GM18499 (cell line): ENCODE data around the gene TMEM238.
"Not testable (repeated sequence)": the region's sequence is repeated elsewhere in the genome, so short reads cannot be mapped to it uniquely, and the experiment has no call there.

Experiments used
- ATAC-seq: cut with Tn5 transposase; IDR thresholded peaks from one replicate; pipeline ENCODE4 v1.9.1; 2021; ENCODE audit warnings: moderate number of reproducible peaks; ENCODE audit not compliant: insufficient read depth, unreplicated experiment

The TMEM238 gene

DNA sequence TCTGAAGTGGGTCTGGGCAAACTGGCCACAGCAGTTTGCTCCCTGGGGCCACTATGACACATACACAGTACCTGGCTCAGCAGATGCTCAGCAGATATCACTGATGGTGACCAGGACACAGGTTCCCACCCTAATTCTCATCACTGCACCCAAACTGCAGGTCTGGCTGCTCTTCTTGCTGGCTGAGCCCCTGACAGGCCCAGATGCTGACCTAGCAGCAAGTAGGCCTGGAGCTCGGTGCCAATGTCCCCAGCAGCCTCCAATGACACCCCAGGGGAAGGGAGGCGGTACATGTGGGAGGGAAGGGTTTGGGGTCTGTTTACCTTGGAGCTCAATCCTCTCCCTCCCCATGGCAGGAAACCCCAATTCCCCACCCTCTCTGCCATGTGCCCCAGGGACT, 18.4 kb upstream of the TMEM238 start:
- no peak for ATAC-seq

DNA sequence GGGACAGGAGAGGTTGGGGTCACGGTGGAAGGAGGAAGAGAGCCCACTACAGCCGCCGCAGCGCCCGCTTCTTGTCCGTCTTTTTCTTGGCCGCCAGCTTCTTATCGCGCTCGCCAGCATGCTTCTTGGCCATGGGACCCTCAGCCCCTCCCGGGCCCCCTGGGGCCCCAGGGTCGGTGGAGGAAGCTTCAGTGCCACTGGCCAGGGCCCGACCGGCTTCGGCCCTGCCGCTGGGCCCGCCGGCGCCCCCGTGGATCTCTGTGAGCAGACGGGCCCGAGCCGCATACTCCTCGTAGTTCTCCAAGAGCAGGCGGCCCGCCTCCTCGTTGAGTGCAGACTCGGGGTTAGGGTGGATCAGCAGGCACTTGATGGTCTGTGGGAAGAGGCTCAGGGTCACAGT, 17.3 kb upstream of the TMEM238 start:
- not testable (repeated sequence) for ATAC-seq

DNA sequence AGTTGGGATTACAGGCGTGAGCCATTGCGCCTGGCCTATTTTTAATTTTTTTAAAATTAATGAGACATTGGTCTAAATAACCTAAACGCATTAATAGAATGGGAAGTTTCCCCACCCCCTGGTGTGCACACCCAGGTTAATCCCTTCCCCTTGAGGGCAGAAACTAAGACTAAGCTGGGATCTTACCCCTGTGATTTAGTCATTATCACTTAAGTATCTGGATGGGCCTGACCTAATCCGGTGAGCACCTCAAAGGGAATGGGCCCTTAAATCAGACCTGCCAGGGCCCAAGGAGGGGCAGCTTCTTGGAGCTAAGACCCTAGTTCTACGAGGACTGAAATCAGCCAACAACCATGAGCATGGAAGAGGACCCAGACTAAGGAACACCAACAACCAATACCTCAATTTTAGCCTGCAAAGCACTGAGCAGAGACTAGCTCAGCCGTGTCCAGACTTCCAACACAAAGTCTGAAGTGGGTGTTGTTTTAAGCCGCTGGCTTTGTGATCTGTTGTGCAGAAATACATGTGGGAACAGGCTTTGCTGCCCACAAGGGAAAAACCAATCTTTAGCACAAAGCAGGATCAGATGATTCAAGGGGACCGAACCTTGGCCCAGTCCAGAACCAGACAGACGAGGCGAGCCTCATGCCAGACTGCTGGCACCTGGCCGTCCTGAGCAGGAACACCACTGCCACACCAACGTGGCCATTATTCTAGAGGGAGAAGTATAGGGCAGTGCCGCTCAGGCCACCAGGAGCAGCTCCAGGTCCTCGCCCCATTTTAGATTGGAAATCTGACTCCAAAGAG, 16.4 kb upstream of the TMEM238 start:
- no peak for ATAC-seq

DNA sequence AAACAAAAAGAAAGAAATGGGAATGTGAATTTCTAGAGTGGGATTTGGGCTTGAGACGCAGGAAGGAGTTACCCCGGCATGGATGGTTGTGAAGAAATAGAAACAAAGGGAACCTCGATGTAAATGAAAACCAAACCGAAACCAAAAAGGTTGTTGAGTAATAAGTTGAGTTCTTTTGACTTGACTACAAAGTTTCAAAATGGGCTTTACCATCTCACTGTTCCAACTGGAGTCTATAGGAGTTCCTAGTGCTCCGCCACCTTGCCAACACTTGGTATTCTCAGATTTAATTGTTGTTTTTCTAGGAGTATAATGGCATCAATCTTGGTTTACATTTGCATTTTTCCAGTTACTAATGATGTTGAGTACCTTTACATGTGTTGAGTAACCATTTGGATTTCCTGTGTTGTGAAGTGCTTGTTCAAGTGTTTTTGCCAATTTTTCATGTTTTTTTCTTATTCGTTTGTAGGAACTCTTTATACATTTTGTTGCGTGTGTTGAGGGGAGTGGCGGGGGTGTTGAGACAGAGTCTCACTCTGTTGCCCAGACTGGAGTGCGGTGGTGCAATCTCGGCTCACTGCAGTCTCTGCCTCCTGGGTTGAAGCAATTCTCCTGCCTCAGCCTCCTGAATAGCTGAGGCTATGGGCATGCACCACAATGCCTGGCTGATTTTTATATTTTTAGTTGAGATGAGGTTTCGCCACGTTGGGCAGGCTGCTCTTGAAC, 14.3 kb upstream of the TMEM238 start:
- no peak for ATAC-seq

DNA sequence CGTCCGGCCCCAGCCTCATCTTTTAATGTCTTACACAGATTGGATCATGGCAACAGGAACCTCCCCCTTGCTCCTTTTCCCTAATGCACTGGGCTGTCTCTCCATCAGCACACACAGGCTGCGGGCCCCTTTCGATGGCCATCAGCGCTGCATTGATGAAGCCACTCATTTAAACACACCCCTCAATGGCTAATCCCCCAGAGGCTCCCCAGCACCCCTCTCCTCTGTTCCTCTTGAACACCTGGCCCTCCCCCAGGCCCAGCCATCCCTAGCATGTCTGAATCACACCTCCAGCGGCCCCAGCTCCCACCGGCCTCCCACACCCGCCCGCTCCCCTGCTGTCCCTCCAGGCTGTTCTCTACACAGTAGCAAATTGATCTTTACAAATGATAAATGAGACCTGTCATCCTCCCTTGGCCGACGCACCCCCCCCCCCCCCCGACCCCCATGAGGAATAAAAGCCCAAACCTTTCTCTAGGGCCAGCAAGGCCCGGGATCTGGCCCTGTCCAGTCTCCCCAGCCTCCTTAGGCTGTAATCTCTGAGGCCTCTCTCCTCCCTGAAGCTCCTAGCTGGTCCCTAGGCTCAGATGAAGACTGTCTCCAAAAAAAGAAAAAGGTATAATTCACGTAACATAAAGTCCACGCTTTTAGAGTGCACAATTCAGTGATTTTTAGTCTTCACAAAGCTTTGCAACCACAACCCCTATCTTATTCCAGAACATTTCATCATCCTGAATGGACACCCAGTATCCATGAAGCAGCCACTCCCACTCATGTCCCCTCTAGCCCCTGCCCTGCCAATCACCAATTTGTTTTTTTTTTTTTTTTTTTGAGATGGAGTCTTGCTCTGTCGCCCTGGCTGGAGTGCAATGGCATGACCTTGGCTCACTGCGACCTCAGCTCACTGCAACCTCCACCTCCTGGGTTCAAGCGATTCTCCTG, 9.0 kb upstream of the TMEM238 start:
- ATAC-seq, result no peak

DNA sequence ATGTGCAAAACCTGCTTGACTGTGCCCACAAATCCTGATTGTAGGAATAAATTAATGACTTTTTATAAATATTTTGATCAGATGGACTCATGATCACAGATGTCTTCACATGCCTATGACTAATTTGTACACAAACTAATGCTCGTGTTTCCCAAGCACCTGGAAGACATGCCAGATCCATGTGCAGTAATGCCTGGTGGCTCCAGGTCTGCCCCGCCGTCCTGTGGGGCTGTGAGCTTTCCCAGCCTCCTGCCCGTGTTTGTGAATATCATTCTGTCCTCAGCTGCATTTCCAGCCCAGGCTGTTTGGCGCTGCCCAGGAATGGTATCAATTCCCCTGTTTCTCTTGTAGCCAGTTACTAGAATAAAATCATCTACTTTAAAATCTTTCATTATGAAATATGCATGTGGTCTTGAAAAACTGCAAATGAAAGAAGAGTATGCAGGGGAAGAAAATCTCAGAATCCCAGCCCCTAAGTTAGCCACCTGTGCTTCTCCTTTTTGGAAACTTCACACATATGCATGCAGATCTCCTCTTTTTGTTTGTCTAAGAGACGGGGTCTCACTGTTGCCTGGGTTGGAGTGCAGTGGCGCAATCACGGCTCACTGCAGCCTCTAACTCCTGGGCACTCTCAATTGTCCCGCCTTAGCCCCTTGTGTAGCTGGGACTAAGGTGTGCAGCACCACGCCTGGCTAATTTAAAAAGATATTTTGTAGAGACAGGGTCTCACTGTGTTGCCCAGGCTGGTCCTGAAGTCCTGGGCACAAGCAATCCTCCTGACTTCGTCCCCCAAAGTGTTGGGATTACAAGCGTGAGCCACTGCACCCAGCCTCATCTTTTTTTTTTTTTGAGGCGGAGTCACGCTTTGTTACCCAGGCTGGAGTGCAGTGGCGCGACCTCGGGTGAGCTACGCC, 7.9 kb upstream of the TMEM238 start:
- ATAC-seq, result no peak

DNA sequence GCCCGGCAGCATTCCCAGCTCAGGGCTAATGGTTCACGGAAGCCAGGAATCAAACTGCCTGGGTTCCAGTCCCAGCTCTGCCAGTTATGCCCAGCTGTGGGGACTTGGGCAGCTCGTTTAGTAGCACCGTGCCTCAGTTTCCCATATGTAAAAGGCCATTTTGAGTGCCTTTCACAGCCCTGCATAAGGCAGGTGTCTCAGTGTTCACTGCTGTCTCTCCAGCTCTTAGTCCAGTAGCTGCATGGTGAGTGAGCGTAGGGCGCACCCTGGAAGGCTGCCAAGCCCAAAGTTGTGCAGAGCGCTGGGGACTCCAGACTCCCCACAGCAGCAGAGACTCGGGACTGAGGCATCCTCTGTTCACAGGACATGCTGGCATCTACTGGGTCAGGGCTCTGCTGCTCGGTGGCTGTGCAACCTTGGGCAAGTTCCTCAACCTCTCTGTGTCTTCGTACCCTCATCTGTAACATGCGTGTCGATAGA, 7.1 kb upstream of the TMEM238 start:
- ATAC-seq, result no peak

DNA sequence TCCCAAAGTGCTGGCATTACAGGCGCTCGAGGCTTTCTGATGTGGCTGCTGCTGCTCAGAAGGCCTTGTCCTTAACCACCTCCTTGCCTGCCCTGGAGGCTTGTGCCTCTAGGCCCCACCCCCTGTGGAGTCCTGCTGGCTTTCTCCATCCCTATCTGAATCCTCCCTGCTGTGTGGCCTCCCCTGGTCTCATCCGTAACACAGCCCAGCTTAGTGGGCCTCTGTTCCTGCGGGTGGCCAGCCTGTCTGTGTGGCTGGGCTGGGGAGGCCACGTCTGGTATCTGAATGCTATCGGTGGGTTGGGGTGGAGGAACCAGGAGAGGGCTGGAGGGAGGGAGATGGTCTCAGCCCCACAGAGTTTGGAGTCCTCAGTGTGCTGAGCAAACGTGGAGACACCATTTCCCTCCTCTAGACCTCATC, 6.4 kb upstream of the TMEM238 start:
- no peak for ATAC-seq

DNA sequence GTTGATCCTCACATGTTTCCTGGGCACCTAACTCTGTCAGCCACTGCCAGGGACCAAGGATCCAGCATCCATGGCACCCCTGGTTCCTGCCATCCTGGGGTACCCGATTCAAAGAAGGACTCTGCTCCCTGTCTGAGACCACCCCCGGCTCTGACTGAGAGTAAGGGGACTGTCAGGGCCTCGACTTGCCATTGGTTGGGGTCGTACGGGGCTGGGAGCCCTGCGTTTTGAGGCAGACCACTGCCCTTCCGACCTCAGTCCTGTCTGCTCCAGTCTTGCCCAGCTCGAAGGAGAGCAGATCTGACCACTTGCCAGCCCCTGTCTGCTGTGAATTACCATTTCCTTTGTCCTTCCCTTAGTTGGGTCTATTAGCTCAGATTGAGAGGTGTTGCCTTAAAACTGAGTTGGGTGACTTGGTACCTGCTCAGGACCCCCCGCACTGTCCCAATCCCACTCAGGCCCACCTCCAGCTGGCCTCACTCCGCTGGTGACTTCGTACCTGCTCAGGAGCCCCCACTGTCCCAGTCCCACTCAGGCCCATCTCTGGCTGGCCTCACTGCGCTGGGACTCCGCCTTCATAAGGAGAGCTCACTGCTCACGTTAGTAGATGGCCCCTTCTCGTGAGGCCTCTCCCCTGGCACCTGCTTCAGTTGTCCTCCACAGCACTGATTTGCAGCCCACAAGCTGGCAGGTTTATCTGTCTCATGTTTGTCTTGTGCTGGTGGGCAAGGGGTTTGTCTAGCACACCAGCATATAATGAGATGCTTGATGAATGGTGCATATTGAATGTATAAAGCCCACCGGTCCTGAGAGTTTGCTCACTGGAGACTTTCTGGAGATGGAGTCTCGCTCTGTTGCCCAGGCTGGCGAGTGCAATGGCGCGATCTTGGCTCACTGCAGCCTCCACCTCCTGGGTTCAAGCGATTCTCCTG, 5.6 kb upstream of the TMEM238 start:
- no peak for ATAC-seq

DNA sequence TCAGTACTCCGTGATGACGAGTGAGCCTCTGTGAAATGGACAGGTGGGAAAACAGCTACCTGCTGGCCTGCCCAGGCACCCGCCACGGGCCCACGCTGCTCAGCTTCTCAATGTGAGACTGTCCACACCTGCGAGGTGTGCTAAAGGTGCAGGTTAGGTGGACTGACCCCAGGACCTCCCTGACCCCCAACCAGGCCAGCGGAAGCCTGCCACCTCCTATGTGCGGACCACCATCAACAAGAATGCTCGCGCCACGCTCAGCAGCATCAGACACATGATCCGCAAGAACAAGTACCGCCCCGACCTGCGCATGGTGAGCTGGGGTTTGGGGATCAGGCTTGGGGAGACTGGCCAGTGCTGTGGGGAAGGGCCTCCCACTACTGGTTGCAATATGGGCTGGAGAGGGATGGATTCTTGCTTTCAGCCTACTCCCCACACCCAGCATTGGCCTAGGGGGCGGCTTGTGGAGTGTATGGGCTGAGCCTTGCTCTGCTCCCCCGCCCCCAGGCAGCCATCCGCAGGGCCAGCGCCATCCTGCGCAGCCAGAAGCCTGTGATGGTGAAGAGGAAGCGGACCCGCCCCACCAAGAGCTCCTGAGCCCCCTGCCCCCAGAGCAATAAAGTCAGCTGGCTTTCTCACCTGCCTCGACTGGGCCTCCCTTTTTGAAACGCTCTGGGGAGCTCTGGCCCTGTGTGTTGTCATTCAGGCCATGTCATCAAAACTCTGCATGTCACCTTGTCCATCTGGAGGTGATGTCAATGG, 3.8 kb upstream of the TMEM238 start:
- ATAC-seq, result no peak

DNA sequence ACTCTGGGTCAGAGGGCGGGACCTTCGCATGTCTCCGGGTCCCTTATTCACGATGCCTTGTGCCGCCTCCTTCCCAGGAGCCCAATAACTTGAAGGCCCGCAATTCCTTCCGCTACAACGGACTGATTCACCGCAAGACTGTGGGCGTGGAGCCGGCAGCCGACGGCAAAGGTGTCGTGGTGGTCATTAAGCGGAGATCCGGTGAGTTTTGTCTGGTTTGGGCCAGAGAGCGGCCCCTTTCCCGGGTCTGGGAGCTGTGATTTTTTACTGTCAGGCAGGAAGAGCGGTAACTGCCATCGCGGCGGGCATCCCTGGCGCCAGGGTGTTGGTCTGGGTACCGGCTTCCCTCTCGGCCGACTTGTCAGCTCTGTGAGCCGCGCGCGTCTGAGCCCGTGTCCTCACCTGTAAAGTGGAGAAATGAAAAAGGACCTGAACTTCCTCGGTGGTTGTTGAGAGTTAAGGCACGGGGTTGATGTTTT, 2.4 kb upstream of the TMEM238 start:
- ATAC-seq, result no peak

DNA sequence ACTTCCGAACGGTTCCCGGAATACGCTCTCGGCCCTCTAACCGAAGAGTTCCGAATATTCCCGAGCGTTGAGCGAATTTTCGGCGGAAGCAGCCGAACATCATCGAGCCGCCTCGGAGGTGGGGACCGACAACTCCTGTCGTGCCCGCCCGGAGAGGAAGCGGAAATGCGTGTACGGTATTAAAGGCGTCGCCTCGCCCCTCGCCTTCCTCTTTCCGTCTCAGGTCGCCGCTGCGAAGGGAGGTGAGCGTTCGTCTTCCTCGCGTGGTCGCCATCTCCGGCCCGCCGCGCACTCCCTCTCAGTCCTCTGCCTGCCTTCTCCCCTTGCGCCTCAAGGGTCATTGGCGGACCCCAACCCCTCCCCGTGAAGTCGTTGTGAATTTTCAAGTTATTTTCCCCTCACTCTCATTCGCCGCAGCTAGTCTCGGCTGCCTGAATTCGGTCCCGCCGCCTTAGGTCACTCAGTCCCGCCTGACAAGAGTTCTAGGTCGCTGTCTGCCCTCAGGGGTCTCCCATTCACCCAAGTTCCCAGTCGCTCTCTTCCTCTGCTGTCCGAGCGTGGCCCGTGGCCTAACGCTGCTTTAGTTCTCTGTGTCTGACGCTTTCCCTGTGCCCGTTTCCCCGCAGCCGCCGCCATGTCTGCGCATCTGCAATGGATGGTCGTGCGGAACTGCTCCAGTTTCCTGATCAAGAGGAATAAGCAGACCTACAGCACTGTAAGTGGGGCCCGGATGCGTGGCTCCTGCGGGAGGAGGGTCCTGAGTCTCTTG, 1.8 kb upstream of the TMEM238 start, which contains the start of gene RPL28:
RPL28 (plus strand) TSS at position 209 of the 769 bp plus-strand sequence; CDS start at position 635, 426 bp downstream.
- peak; percentile 64 for ATAC-seq

DNA sequence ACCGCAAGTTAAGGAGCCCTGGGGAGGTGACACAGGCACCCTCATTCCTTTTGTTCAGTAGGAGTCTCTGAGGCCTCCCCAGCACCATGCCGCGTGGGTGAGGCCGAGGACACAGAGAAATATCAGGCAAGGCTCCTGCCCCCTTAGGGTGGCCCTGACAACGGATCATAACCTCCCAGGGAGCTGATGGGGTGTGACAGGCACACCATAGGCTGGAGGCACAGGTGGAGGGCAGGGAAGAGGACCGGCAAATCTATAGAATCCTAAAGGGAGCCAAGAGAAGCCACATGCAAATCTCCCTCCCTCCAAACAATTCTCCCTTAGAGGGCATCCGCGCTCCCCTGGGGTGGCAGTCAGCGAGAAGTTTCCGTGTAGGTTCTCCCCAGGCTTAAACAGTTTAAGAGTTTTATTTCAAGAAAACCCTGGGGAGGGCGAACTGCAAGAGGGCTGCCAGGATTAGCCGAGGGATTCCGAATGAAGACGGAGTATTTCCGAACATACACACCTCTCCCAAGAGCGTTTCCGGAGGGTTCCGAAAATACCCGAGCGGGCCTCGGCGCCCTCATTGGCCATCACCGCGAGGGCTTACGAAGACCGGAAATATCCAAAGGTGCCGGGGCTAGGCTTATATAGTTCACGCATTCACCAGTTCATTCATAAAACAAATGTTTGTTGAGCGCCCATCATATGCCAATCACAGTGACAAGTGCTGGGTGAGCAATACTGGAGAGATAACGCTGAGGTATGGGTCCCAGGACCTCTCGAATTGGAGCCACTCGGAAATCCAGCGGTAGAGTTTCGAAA, 1.0 kb upstream of the TMEM238 start:
- peak; percentile 26 for ATAC-seq

DNA sequence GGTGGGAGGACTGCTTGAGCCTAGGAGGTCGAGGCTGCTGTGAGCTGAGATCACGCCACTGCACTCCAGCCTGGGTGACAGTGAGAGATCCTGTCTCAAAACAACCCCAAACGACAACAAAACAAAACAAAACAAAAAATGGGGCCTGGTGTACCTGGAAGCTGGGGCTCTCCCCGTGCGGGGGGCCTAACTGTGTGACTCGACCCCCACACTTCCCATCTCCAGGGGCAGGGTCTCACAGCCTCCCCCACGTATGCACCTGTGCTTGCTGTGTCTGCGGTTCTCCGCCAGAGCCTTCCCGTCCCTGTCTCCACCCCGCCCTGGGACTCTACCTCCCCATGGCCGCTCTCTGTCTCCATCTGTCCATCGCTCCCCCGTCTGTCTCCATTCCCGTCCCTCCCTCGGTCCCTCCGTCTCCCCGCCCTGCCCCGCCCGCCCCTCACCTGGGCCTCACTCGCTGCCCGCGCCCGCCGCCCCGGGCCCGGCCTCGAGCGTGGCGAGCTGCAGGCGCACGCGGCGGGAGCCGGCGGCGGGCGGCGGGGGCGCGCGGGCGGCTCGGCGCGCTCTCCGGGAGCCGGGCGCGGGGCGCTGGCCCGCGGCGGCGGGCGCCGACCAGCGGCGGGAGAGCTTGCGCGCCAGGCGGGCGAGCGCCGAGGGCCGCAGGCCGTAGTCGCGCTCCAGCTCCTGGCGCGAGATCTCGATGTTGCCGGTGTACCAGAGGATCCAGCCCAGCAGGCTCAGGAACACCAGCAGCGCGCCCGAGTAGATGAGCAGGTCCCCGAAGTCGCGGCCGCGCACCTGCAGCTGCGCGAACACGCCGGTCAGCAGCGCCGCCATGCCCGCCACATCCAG, 587 bp downstream of the TMEM238 start:
- no peak for ATAC-seq

DNA sequence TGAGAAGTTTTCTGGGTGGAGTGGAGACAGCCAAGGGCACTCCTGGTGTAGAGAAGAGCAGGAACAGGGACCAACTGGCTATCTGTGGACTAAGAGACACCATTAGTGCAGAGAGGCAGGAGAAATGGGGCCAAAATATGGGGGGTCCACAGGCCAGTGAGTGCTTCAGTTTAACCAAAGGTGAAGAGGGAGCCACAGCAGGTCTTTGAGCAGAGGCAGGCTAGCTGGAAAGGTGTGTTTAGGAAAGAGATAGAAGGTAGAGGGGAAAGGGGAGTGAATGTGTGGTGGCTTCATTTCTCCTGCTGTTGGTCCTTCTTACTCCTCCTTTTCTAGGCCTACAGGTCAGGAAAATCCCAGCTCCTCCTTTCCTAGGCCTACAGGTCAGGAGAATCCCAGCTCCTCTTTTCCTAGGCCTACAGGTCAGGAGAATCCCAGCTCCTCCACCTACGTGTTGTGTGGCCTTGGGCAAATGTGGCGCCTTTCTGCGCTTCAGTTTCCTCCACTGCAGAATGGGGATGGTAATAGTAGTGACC, 1.5 kb downstream of the TMEM238 start:
- no peak for ATAC-seq
